MCF 10A (cell line): ENCODE measurements around the gene IL6ST. TPM values are rescaled to one million over a fixed set of nuclear protein-coding genes. Genes with fewer than 3 reads are reported as not detected.
"Not testable (repeated sequence)": the region's sequence is repeated elsewhere in the genome, so short reads cannot be mapped to it uniquely, and the experiment has no call there.

Source experiments
- BruUV-seq: library from RNA; stranded (reverse); fragments of 400-500 nt; replicated peaks from 2 replicates; lab custom pipeline; 2021; lab: Mats Ljungman, UMichigan
- CTCF ChIA-PET: fragments of 300-600 bp; sonication (Branson Sonifier 250); formaldehyde crosslinking; extraction: SDS; loops from one replicate; lab custom pipeline; 2021; ENCODE audit warnings: antibody characterized with exemption, inconsistent platforms; lab: Yijun Ruan, JAX
- POLR2A ChIA-PET: fragments of 300-600, 350-650 bp; sonication (Branson Sonifier 250); formaldehyde crosslinking; extraction: SDS; loops from one replicate; lab custom pipeline; 2020; ENCODE audit warnings: antibody characterized with exemption, inconsistent platforms; lab: Yijun Ruan, JAX
- DNase-seq: peaks from one replicate; pipeline ENCODE4 v3.0.0-alpha.2; 2018; ENCODE audit not compliant: unreplicated experiment
- H3K27ac Mint-ChIP-seq: one replicate; pipeline ENCODE4 v1.8.0; 2022; ENCODE audit warnings: mild to moderate bottlenecking, low read depth, mixed read lengths; ENCODE audit not compliant: unreplicated experiment
- H3K27me3 Mint-ChIP-seq: one replicate; pipeline ENCODE4 v1.8.0; 2022; ENCODE audit warnings: mixed read lengths; ENCODE audit not compliant: insufficient read depth, unreplicated experiment
- H3K36me3 Mint-ChIP-seq: one replicate; pipeline ENCODE4 v1.8.0; 2022; ENCODE audit warnings: mild to moderate bottlenecking, moderate library complexity, mixed read lengths; ENCODE audit not compliant: insufficient read depth, unreplicated experiment
- H3K4me1 Mint-ChIP-seq: one replicate; pipeline ENCODE4 v1.8.0; 2022; ENCODE audit warnings: mixed read lengths; ENCODE audit not compliant: insufficient read depth, unreplicated experiment
- H3K4me3 Mint-ChIP-seq: one replicate; pipeline ENCODE4 v1.8.0; 2022; ENCODE audit warnings: mild to moderate bottlenecking, moderate library complexity, mixed read lengths; ENCODE audit not compliant: unreplicated experiment
- H3K9me3 Mint-ChIP-seq: one replicate; pipeline ENCODE4 v1.8.0; 2022; ENCODE audit warnings: mixed read lengths; ENCODE audit not compliant: unreplicated experiment
- intact Hi-C: fragments of 100-400 bp; cut with micrococcal nuclease; formaldehyde crosslinking; loops from 2 replicates; pipeline ENCODE4 v1.14.1; 2022
- total RNA-seq: library from RNA; stranded (reverse); gene quantifications from 2 replicates; pipeline ENCODE4 v1.2.3, GENCODE V29; 2022
- TF ChIP-seq, protein P1 (sequence below): fragments of 200-600 bp; IDR thresholded peaks from one replicate; pipeline ENCODE4 v1.8.0; 2022; ENCODE audit warnings: antibody characterized with exemption, mild to moderate bottlenecking; ENCODE audit not compliant: unreplicated experiment

IL6ST gene
- total RNA-seq, 1 experiment from 2014 or later, result 115 TPM

DNA sequence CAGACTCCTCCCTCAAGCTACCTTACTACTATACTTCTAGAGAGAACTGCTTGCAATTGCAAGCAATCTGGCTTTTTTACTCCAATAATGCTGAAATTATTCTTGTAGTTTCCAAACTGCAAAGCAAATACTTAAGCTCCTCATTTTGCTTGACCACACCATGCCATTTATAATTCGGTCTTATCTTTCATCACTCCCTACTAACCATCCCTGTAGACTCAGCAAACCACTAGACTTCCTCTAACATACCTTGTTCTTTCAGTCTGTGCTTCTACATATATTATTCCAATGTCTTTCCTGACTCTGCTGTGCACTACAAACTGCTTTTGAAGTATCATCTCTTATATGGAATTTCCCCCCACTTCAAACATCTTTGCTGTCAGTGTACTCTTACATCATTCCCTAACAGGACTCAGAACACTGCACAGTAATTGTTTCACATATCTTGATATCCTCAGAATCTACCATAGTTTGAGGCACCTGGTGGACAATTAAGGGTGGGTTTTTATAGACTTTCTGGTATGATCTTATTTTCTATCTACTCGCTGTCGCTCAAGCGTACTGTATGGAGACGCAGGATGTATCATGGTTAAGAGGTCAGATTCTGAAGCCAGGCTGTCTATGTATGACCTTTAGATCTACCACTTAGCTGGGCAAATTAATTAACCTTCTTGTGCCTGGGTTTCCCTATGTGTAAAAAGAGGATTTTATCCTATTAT is 2.8 kb downstream of the IL6ST start:
- Mint-ChIP-seq H3K4me3 (no peak overlapping the region), H3K27ac (no peak overlapping the region)
- intact Hi-C loops, result loop anchor here (5.0 to 10.0 kb wide), 2 partner anchors 63 to 190 kb away; no protein-coding TSS in a partner anchor

DNA sequence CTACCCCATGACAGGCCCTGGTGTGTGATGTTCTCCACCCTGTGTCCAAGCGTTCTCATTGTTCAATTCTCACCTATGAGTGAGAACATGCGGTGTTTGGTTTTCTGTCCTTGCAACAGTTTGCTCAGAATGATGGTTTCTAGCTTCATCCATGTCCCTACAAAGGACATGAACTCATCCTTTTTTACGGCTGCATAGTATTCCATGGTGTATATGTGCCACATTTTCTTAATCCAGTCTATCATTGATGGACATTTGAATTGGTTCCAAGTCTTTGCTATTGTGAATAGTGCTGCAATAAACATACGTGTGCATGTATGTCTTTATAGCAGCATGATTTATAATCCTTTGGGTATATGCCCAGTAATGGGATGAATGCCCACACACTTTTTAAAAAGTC is 3.9 kb downstream of the IL6ST start:
- intact Hi-C loops, result loop anchor here (5.0 to 10.0 kb wide), 2 partner anchors 64 to 191 kb away; no protein-coding TSS in a partner anchor
- H3K4me1 Mint-ChIP-seq, result peaks cover 25% of the 10 kb centered on the region
- H3K9me3 Mint-ChIP-seq, DNase-seq, H3K36me3 Mint-ChIP-seq, CTCF ChIA-PET, H3K4me3 Mint-ChIP-seq, H3K27ac Mint-ChIP-seq, H3K27me3 Mint-ChIP-seq, BruUV-seq: not testable (repeated sequence)
- POLR2A ChIA-PET, result interaction anchor here (0.6 to 1.0 kb wide), 2 partner anchors 8 to 64 kb away, joined by 3 to 4 read pairs; no protein-coding TSS in a partner anchor

More for the DNA sequence above, 2.8 kb downstream of the IL6ST start:
- H3K36me3 Mint-ChIP-seq, result peaks cover 6% of the 10 kb centered on the region
- H3K4me1 Mint-ChIP-seq, result peaks cover 25% of the 10 kb centered on the region
- H3K9me3 Mint-ChIP-seq, result no peaks in the 10 kb centered on the region
- ChIA-PET CTCF (interaction anchor here (0.5 to 6.4 kb wide), 3 partner anchors 100 to 293 kb away, joined by 3 to 21 read pairs (median 3); no protein-coding TSS in a partner anchor), POLR2A (interaction anchor here (0.7 to 3.5 kb wide), 7 partner anchors 8 to 185 kb away, joined by 3 to 21 read pairs (median 3); no protein-coding TSS in a partner anchor)
- no TSS peak for BruUV-seq
- TF ChIP-seq, protein P1, sequence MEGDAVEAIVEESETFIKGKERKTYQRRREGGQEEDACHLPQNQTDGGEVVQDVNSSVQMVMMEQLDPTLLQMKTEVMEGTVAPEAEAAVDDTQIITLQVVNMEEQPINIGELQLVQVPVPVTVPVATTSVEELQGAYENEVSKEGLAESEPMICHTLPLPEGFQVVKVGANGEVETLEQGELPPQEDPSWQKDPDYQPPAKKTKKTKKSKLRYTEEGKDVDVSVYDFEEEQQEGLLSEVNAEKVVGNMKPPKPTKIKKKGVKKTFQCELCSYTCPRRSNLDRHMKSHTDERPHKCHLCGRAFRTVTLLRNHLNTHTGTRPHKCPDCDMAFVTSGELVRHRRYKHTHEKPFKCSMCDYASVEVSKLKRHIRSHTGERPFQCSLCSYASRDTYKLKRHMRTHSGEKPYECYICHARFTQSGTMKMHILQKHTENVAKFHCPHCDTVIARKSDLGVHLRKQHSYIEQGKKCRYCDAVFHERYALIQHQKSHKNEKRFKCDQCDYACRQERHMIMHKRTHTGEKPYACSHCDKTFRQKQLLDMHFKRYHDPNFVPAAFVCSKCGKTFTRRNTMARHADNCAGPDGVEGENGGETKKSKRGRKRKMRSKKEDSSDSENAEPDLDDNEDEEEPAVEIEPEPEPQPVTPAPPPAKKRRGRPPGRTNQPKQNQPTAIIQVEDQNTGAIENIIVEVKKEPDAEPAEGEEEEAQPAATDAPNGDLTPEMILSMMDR, result no peak
- no peak for DNase-seq
- H3K27me3 Mint-ChIP-seq, result no peaks in the 10 kb centered on the region

DNA sequence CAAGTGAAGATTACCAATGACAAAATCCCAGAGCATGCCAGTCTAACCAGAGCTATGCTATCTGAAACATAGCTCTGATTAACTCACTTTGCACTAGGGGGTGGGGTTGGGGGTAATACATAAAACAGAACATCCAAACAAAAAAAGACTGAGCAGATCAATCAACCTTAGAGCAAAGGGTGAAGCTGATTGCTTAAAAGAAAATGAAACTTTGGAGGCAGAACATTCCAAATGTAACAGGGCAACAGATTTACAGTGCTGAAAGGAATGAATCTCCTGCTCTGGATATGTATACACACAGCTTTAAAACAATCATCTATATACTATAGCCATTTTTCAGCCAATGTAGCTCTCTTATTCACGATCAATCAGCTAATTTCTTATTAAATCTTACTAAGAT is 4.9 kb downstream of the IL6ST start:
- peaks cover 25% of the 10 kb centered on the region for H3K4me1 Mint-ChIP-seq
- intact Hi-C loops, result loop anchor here (5.0 to 10.0 kb wide), 2 partner anchors 65 to 192 kb away; no protein-coding TSS in a partner anchor
- peaks cover 8% of the 10 kb centered on the region for H3K9me3 Mint-ChIP-seq
- BruUV-seq, result no TSS peak
- ChIA-PET CTCF (interaction anchor here (1.0 to 1.5 kb wide), 5 partner anchors 9 to 274 kb away, joined by 3 to 9 read pairs (median 4); no protein-coding TSS in a partner anchor), POLR2A (interaction anchor here (0.7 to 1.2 kb wide), 2 partner anchors 10 to 114 kb away, joined by 4 to 5 read pairs; no protein-coding TSS in a partner anchor)
- TF ChIP-seq, protein P1, result no peak
- peak overlapping the region; percentile 11 for H3K27ac Mint-ChIP-seq
- H3K36me3 Mint-ChIP-seq, result peaks cover 8% of the 10 kb centered on the region
- H3K27me3 Mint-ChIP-seq, result no peaks in the 10 kb centered on the region
- DNase-seq, result no peak
- H3K4me3 Mint-ChIP-seq, result no peak overlapping the region

DNA sequence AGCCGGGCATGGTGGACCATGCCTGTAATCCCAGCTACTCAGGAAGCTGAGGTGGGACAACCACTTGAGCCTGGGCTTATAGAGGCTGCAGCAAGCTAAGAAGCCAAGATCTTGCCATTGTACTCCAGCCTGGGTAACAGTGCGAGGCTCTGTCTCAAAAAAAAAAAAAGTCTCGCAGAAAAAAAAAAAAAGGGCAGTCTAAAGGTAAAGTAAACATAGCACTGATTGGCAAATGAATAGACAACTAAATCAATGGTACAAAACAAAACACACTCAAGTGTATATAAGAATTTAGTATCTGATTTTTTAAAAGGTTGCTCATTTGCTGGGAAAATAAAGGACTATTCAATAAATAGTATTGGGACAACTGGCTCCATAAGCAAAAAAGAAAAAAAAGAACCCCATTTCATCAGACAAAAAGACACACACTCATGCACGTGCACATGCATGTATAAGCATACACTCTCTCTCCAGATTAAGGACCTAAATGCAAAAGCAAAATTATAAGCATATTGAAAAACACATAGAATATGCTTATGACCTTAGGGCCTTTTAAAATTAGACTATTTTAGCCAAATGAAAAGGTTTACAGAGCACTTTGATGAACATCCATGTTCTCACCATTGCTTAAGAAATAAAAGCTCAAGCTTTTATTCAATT is 5.7 kb downstream of the IL6ST start:
- H3K27ac Mint-ChIP-seq, result no peak overlapping the region
- ChIA-PET POLR2A (interaction anchor here (1.2 kb wide), 2 partner anchors 9 to 27 kb away, joined by 4 read pairs; no protein-coding TSS in a partner anchor), CTCF (interaction anchor here (0.5 to 4.5 kb wide), 7 partner anchors 9 to 852 kb away, joined by 3 to 26 read pairs (median 4); no protein-coding TSS in a partner anchor)
- no peak for DNase-seq
- H3K27me3 Mint-ChIP-seq, result no peaks in the 10 kb centered on the region
- BruUV-seq, result no TSS peak
- TF ChIP-seq, protein P1, result no peak
- peaks cover 6% of the 10 kb centered on the region for H3K36me3 Mint-ChIP-seq
- no peak overlapping the region for H3K4me3 Mint-ChIP-seq
- H3K4me1 Mint-ChIP-seq, result peaks cover 25% of the 10 kb centered on the region
- intact Hi-C loops, result no loop called here
- H3K9me3 Mint-ChIP-seq, result peaks cover 8% of the 10 kb centered on the region

DNA sequence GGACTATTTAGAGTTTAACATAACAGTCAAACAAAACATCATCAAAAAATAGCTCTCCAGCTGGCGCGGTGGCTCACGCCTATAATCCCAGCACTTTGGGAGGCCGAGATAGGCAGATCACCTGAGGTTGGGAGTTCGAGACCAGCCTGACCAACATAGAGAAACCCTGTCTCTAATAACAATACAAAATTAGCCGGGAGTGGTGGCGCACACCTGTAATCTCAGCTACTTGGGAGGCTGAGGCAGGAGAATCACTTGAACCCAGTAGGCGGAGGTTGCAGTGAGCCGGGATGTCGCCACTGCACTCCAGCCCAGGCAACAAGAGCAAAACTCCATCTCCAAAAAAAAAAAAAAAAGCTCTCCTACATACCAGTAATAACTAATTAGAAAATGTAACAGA is 6.3 kb downstream of the IL6ST start:
- POLR2A ChIA-PET, result interaction anchor here (1.2 kb wide), 1 partner anchor 26 kb away, joined by 4 read pairs; no protein-coding TSS in a partner anchor

More for the DNA sequence above, 6.3 kb downstream of the IL6ST start:
- H3K9me3 Mint-ChIP-seq, DNase-seq, BruUV-seq, H3K27ac Mint-ChIP-seq, H3K27me3 Mint-ChIP-seq, H3K4me3 Mint-ChIP-seq, H3K36me3 Mint-ChIP-seq, intact Hi-C loops: not testable (repeated sequence)
- CTCF ChIA-PET, result interaction anchor here (0.5 to 4.5 kb wide), 2 partner anchors 213 to 852 kb away, joined by 3 to 26 read pairs; no protein-coding TSS in a partner anchor
- peaks cover 25% of the 10 kb centered on the region for H3K4me1 Mint-ChIP-seq
